ENCODE results near the gene RXRA. TPM values are rescaled to one million over a fixed set of nuclear protein-coding genes. Genes with fewer than 3 reads are reported as not detected.

The RXRA gene
- total RNA-seq, 1 donor from 2014 or later: 49.4 TPM

DNA sequence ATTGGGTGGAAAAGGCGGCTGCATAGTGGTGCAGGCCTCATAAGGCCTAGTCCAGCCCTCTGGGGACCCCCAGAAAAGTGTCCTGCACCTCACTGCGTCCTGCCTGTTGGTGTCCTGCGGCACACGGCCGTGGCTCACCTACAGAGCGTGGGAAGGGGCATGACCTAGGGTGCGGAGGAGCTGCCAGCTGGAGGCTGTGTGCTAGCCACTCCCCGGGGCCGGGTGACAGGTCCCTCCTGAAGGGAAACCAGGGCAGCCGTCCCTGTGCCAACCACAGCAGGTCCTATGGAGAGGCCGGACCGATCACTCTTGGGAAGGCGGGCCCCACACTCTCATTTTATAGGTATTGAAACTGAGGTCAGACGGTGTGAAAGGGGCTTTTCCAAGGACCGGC lies 150.7 kb downstream of the RXRA start:
- H3K4me3 ChIP-seq: no peak overlapping the region
- peak overlapping the region; percentile 78 for H3K27ac ChIP-seq
- no peaks in the 10 kb centered on the region for H3K36me3 ChIP-seq
- TF ChIP-seq, protein P1, sequence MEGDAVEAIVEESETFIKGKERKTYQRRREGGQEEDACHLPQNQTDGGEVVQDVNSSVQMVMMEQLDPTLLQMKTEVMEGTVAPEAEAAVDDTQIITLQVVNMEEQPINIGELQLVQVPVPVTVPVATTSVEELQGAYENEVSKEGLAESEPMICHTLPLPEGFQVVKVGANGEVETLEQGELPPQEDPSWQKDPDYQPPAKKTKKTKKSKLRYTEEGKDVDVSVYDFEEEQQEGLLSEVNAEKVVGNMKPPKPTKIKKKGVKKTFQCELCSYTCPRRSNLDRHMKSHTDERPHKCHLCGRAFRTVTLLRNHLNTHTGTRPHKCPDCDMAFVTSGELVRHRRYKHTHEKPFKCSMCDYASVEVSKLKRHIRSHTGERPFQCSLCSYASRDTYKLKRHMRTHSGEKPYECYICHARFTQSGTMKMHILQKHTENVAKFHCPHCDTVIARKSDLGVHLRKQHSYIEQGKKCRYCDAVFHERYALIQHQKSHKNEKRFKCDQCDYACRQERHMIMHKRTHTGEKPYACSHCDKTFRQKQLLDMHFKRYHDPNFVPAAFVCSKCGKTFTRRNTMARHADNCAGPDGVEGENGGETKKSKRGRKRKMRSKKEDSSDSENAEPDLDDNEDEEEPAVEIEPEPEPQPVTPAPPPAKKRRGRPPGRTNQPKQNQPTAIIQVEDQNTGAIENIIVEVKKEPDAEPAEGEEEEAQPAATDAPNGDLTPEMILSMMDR (IDR thresholded peaks at IDR 0.05): no peak
- TF ChIP-seq POLR2A (IDR thresholded peaks at IDR 0.05): no peak
- TF ChIP-seq POLR2AphosphoS5 (IDR thresholded peaks at IDR 0.05; ENCODE audit: insufficient read depth in 1 of 2, low read depth in 1 of 2): no peak
- H3K9me3 ChIP-seq: no peaks in the 10 kb centered on the region
- DNase-seq (ENCODE audit: extremely low spot score in 2 of 2): no peak
- H3K27me3 ChIP-seq: no peaks in the 10 kb centered on the region
- intact Hi-C loops (cut with DNase I): loop anchor here (5.0 kb wide), 1 partner anchor 165 kb away; the partner anchor contains the start of gene COL5A1
- peaks cover 48% of the 10 kb centered on the region for H3K4me1 ChIP-seq

DNA sequence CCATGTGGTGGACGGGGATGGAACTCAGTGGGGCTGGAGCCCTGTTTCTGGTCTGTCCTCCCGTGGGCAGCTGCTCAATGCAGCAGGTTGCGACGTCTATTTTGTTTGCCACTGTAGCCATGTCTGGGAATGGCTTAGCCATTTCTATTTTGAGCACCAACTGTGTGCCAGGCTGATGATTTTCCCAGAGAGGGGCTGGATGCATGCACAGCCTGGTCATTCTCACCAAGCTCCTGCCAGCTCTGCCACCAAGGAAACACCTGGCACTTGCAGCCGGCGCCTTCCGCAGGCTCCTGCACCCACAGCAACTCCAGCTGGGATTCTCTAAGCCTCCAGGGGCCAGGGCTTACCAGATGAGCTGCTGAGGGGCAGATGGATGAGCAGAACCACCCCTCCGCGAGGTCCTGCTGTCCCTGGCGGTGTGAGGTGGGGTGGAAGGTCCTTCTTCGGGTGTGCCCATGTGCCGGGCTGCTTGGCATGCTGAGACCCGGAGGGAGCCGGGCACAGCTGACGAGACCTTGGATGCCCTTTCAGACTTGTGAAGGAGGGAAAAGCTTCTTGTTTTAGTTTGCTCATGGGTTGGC lies 151.2 kb downstream of the RXRA start:
- H3K36me3 ChIP-seq: no peaks in the 10 kb centered on the region
- peak overlapping the region; percentile 78 for H3K27ac ChIP-seq
- H3K9me3 ChIP-seq: no peaks in the 10 kb centered on the region
- DNase-seq (ENCODE audit: extremely low spot score in 2 of 2): no peak
- no peaks in the 10 kb centered on the region for H3K27me3 ChIP-seq
- intact Hi-C loops (cut with DNase I): loop anchor here (5.0 kb wide), 1 partner anchor 165 kb away; the partner anchor contains the start of gene COL5A1
- TF ChIP-seq POLR2AphosphoS5 (IDR thresholded peaks at IDR 0.05; ENCODE audit: insufficient read depth in 1 of 2, low read depth in 1 of 2): no peak
- TF ChIP-seq POLR2A (IDR thresholded peaks at IDR 0.05): no peak
- TF ChIP-seq, protein P1 (IDR thresholded peaks at IDR 0.05): no peak
- H3K4me1 ChIP-seq: peaks cover 45% of the 10 kb centered on the region
- no peak overlapping the region for H3K4me3 ChIP-seq

DNA sequence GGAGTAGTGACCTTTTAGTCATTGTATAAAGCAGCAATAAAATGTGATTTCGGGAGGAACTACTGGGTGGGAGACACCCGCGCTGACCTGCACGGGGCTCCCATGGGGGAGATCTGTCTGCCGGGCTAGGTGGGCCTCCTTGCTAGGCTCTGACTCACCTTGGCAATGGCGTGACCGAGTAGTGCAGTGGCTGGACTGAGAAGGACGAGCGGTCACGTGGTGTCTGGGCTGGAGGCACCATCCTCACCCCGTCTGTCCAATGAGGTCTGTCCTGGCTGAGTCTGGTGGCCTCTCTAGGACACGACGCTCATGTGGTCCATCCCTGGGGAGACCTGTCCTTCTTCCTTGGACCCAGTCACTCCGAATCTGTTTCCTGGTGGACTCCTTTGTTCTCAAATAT lies 151.7 kb downstream of the RXRA start:
- intact Hi-C loops (cut with DNase I): loop anchor here (5.0 kb wide), 1 partner anchor 164 kb away; the partner anchor contains the start of gene COL5A1
- H3K9me3 ChIP-seq: no peaks in the 10 kb centered on the region
- H3K36me3 ChIP-seq: no peaks in the 10 kb centered on the region
- peak overlapping the region; percentile 78 for H3K27ac ChIP-seq
- peaks cover 40% of the 10 kb centered on the region for H3K4me1 ChIP-seq
- no peak for DNase-seq (ENCODE audit: extremely low spot score in 2 of 2)
- no peak for TF ChIP-seq POLR2AphosphoS5 (IDR thresholded peaks at IDR 0.05; ENCODE audit: insufficient read depth in 1 of 2, low read depth in 1 of 2)
- TF ChIP-seq, protein P1 (IDR thresholded peaks at IDR 0.05): no peak
- no peak for TF ChIP-seq POLR2A (IDR thresholded peaks at IDR 0.05)
- H3K27me3 ChIP-seq: no peaks in the 10 kb centered on the region
- no peak overlapping the region for H3K4me3 ChIP-seq

DNA sequence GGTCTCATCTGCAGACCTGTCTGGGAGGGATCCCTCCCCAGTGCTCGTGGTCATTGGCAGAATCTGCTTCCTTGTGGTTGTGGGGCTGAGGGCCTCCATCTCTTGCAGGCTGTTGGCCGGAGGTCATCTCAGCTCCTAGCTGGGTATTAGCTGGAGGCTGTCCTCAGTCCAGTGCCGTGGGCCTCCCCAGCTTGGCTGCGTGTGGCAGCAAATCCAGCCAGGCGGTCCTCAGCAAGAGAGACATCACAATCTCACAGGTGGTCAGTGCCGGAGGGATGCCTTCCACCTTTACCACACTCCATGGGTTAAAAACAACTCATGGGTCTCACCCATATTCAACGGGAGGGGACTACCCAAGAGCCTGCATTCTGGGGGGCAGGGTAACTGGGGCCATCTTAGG lies 155.5 kb downstream of the RXRA start:
- H3K27me3 ChIP-seq: no peaks in the 10 kb centered on the region
- no peaks in the 10 kb centered on the region for H3K36me3 ChIP-seq
- no peaks in the 10 kb centered on the region for H3K9me3 ChIP-seq
- intact Hi-C loops (cut with DNase I): no loop called here
- no peak overlapping the region for H3K27ac ChIP-seq
- no peak overlapping the region for H3K4me3 ChIP-seq
- peaks cover 9% of the 10 kb centered on the region for H3K4me1 ChIP-seq
- DNase-seq (ENCODE audit: extremely low spot score in 2 of 2): no peak
- TF ChIP-seq, protein P1 (IDR thresholded peaks at IDR 0.05): no peak
- TF ChIP-seq POLR2A (IDR thresholded peaks at IDR 0.05) (no peak), POLR2AphosphoS5 (IDR thresholded peaks at IDR 0.05; ENCODE audit: insufficient read depth in 1 of 2, low read depth in 1 of 2) (no peak)

DNA sequence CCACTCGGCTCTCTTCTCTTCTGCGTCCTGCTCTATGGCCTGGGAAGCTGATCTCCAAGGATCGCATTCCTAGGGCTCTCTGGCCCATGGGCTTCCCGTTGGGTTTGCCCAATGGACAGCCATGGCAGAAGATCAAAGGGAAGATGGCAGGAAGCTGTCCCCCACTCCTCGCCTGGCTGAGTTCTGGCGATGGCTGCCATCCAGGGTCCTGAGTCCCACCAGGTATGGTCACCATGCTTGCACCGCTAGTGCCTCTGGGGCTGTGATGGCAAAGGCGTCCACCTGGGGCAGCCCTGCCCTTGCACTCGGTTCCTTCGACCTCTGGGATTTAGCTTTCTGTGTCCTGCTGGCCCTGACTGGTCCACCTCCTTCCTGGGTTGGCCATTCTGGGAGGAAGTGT lies 156.0 kb downstream of the RXRA start:
- Histone ChIP-seq H3K27ac (no peak overlapping the region), H3K4me3 (no peak overlapping the region), H3K27me3 (no peaks in the 10 kb centered on the region), H3K4me1 (peaks cover 9% of the 10 kb centered on the region), H3K9me3 (no peaks in the 10 kb centered on the region), H3K36me3 (no peaks in the 10 kb centered on the region)
- TF ChIP-seq, protein P1 (IDR thresholded peaks at IDR 0.05): no peak
- TF ChIP-seq POLR2AphosphoS5 (IDR thresholded peaks at IDR 0.05; ENCODE audit: insufficient read depth in 1 of 2, low read depth in 1 of 2): no peak
- no peak for TF ChIP-seq POLR2A (IDR thresholded peaks at IDR 0.05)
- no peak for DNase-seq (ENCODE audit: extremely low spot score in 2 of 2)
- intact Hi-C loops (cut with DNase I): no loop called here

Data from vagina (tissue), 2 donors.